Nephron progenitor cell (in vitro differentiated cells): ENCODE data around the gene EIF4EBP2.

Experiments
- DNase-seq: peaks from one replicate; pipeline ENCODE4 v3.0.0; 2021
- H3K27ac Mint-ChIP-seq: 2 replicates; pipeline ENCODE4 v1.8.0; 2021; ENCODE audit warnings: mild to moderate bottlenecking, moderate library complexity, mixed read lengths
- H3K27me3 Mint-ChIP-seq: 2 replicates; pipeline ENCODE4 v1.8.0; 2021; ENCODE audit warnings: mild to moderate bottlenecking, low read depth, mixed read lengths; ENCODE audit not compliant: poor library complexity
- H3K36me3 Mint-ChIP-seq: 2 replicates; pipeline ENCODE4 v1.8.0; 2021; ENCODE audit warnings: low read depth, mixed read lengths
- H3K4me1 Mint-ChIP-seq: 2 replicates; pipeline ENCODE4 v1.8.0; 2021; ENCODE audit warnings: mixed read lengths
- H3K4me3 Mint-ChIP-seq: 2 replicates; pipeline ENCODE4 v1.8.0; 2021; ENCODE audit warnings: mild to moderate bottlenecking, moderate library complexity, mixed read lengths
- H3K9me3 Mint-ChIP-seq: 2 replicates; pipeline ENCODE4 v1.8.0; 2021; ENCODE audit warnings: mild to moderate bottlenecking, moderate library complexity, mixed read lengths
- TF ChIP-seq, protein P1 (sequence below): fragments of 200-600 bp; sonication (generic); IDR thresholded peaks from 2 replicates; pipeline ENCODE4 v1.5.0; 2021; ENCODE audit warnings: antibody characterized with exemption

Gene EIF4EBP2

DNA sequence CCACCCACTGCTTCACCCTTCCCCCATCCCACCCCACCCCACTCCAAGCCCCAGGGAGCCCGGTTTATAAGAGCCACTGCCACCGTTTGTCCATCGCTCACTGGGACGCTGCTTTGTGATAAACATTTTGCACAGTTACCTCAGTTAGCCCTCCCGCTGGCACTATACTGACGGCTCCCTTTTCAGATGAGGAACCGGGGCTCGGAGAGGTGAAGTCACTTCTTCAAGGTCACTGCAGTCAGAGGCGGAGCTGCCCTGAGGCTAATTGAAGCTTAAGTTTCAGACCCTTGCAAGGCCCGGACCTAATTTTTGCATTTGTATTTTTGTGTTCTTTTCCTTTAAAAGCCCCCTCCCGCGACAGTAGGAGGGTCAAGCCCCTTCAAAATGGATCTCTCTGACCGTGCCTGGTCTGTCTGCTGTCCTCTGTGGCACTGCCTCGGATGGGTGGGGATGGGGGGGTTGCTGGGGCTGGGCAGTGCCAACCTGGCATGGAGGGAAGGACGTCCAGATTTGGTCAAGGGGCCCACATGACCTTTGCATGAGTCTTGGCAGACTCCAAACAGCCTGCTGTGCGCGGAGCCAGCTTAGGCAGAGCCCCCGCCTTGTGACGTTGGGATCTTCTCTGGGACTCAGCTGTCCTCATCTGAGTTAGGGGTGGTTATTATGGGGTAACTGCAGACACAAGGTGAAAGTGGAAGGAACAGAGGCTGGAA lies 55.3 kb downstream of the EIF4EBP2 start:
- Mint-ChIP-seq H3K4me1 (peaks cover 36% of the 10 kb centered on the region), H3K4me3 (peak overlapping the region; percentile 76), H3K36me3 (no peaks in the 10 kb centered on the region), H3K27me3 (peaks cover 67% of the 10 kb centered on the region), H3K9me3 (no peaks in the 10 kb centered on the region), H3K27ac (no peak overlapping the region)
- no peak for DNase-seq
- TF ChIP-seq, protein P1, sequence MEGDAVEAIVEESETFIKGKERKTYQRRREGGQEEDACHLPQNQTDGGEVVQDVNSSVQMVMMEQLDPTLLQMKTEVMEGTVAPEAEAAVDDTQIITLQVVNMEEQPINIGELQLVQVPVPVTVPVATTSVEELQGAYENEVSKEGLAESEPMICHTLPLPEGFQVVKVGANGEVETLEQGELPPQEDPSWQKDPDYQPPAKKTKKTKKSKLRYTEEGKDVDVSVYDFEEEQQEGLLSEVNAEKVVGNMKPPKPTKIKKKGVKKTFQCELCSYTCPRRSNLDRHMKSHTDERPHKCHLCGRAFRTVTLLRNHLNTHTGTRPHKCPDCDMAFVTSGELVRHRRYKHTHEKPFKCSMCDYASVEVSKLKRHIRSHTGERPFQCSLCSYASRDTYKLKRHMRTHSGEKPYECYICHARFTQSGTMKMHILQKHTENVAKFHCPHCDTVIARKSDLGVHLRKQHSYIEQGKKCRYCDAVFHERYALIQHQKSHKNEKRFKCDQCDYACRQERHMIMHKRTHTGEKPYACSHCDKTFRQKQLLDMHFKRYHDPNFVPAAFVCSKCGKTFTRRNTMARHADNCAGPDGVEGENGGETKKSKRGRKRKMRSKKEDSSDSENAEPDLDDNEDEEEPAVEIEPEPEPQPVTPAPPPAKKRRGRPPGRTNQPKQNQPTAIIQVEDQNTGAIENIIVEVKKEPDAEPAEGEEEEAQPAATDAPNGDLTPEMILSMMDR, result no peak

DNA sequence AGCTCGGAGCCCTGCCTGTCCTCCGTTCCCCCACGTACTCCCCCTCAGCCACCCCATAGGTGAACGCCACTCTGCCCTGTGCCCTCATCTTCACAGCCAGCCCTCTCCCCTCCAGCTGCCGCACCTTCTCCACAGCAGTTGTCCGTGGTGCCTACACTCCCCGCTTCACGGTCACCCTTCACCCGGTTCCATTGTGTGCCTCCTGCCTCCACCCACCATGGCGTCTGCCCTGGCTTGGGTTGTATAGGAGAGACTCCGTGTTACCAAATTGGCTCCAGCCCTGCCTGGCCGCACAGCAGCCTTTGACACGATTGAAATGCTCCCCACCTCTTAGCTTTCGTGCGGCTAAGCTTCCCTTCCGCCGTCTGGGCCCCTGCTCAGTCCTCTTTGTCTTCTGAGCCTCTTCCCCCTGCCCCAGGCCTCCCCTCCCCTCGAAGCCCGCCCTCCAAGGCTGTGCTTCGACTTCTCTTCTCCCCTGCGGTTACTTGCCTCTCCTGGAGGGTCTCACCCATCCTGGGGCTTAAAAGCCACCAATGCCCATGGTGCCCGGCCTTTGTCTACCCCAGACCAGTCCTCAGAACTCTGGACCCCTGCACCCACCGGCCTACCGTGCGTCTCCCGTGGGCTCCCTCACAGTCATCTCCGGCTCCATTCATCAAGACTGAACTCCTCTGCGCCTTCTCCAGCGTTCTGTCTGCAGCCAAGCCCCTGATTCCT lies 56.0 kb downstream of the EIF4EBP2 start:
- Mint-ChIP-seq H3K36me3 (no peaks in the 10 kb centered on the region), H3K27me3 (peaks cover 66% of the 10 kb centered on the region), H3K9me3 (no peaks in the 10 kb centered on the region), H3K4me1 (peaks cover 36% of the 10 kb centered on the region), H3K4me3 (peak overlapping the region; percentile 76), H3K27ac (no peak overlapping the region)
- TF ChIP-seq, protein P1, result no peak
- no peak for DNase-seq

DNA sequence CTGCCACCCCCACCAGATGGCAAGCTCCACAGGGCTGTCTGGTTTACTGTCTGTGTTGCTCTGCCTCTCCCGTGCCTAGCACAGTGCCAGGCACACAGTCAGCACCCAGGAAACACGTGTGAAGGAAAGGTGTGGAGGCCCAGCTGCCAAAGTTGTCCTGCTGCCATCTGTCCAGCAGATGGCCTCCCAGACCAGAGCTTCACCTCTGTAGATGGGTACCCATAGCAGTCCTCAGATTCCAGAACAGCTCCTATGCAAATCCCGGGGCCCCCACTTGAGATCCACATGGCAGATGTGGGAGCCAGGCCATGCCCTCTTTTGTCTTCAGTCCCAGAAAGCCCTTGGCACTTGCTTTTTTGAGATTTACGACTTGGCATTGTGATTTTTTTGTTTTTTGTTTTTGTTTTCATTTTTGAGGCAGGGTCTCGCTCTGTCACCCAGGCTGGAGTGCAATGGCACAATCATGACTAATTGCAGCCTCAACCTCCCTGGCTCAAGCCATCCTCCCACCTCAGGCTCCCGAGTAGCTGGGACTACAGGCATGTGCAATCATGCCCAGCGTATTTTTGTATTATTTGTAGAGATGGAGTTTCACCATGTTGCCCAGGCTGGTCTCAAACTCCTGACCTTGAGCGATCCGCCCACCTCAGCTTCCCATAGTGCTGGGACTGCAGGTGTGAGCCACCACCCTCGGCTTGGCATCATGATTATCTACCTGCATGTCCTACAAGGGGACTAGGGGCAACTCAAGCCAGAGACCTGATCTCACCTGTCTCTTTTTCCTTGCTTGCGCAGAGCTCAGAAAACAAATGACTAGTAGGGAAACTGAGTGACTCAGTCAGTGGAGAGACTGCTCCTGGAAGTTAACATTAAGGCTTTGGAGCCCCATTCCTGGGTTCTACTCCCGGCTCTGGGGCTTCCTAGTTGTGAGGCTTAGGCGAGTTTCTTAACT lies 57.7 kb downstream of the EIF4EBP2 start:
- TF ChIP-seq, protein P1, result peak; percentile 81
- Mint-ChIP-seq H3K9me3 (no peaks in the 10 kb centered on the region), H3K4me3 (no peak overlapping the region), H3K36me3 (no peaks in the 10 kb centered on the region), H3K4me1 (peaks cover 39% of the 10 kb centered on the region), H3K27ac (no peak overlapping the region), H3K27me3 (peaks cover 49% of the 10 kb centered on the region)
- peak; percentile 58 for DNase-seq

DNA sequence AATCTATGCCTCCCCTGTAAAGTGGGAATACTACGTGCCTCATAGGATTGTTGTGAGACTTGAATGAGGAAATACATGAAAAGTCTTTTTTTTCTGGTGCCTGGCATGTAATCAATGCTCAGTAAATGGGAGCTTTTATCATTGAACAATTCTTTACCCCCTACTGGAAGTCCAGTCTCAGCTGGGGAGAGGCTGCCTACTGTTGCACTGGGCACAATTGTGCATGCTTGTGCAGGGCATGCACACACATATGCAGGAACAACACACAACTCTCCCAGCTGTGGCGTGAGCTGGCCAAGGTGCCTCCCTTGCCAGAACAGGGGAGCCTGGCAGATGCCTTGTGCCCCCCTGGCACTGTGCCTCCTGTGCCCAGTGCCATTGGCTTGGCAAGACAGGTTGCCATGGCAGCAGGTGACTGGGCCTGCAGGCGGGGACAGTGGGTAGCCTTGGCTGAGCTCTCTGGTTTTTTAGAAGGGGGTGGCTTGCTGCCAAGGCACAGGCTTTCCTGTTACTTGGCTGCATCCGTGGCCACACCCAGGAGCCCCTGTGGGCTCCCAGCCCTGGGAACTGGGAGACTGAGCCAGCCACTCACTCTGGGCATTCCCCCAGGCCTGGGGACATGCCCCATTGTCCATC lies 58.5 kb downstream of the EIF4EBP2 start:
- peaks cover 41% of the 10 kb centered on the region for H3K4me1 Mint-ChIP-seq

DNA sequence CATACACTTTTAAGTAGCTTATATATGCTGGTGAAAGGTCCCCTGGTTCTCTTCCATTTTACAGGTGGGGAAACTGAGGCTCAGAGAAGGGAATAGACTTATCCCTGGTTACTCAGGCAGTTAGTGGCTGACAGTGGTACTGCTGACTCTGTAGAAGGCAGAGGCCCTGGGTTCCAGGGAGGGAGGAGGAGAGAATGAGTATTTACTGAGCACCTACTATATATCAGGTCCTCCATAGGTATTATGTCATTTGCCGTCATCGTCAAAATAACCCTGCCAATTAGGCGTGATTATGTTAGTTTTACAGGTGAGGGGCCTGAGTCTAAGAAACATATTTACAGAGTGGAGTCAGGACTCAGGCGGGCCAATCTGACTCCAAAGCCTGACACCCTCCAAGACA lies 61.3 kb downstream of the EIF4EBP2 start:
- H3K36me3 Mint-ChIP-seq, result no peaks in the 10 kb centered on the region
- H3K27ac Mint-ChIP-seq, result no peak overlapping the region
- DNase-seq, result no peak
- H3K27me3 Mint-ChIP-seq, result peaks cover 19% of the 10 kb centered on the region
- TF ChIP-seq, protein P1, result no peak
- no peak overlapping the region for H3K4me3 Mint-ChIP-seq
- H3K4me1 Mint-ChIP-seq, result peaks cover 48% of the 10 kb centered on the region
- no peaks in the 10 kb centered on the region for H3K9me3 Mint-ChIP-seq

More for the DNA sequence above, 58.5 kb downstream of the EIF4EBP2 start:
- DNase-seq, result no peak
- no peak overlapping the region for H3K27ac Mint-ChIP-seq
- no peak overlapping the region for H3K4me3 Mint-ChIP-seq
- TF ChIP-seq, protein P1, result no peak
- peaks cover 41% of the 10 kb centered on the region for H3K27me3 Mint-ChIP-seq
- H3K9me3 Mint-ChIP-seq, result no peaks in the 10 kb centered on the region
- H3K36me3 Mint-ChIP-seq, result no peaks in the 10 kb centered on the region
